ENCODE results near the gene AOPEP. TPM values are rescaled to one million over a fixed set of nuclear protein-coding genes. Genes with fewer than 3 reads are reported as not detected.

Gene AOPEP
- total RNA-seq, 1 experiment from 2014 or later, result 15.0 TPM

DNA sequence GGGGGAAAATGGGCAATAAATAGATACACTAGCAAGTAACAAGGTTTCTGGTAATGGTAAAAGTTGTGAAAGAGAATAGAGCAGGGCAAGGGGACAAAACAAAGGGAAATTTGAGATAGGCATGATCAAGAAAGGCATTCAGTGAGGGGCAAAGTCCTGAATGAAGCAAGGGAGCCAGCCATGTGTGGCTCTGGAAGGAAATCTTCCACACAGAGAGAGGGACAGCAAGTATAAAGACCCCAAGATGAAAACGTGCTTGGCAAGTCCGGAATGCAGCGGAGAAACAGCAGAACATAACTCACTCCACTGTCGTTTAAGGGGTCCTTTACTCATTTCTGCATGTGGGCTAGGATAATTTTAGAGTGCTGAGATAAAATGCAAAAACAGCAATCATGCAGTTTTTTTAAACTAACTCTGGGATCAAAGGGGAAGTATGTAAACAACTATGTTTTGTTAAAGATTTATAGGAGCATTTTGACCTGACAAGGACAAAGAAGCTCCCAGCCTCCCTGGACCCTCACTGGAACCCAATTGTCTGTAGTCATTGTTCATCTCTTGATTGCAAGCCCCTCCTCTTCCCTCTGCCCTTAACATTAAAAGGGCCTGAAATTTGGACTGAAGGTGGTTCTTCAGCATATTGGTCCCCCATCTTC lies 22.9 kb upstream of the AOPEP start:
- H3K27ac Mint-ChIP-seq, result no peak overlapping the region; a peak in 1 of 7 replicates

More for the DNA sequence above, 22.9 kb upstream of the AOPEP start:
- H4K8ac ChIP-seq (replicated peaks; ENCODE audit: insufficient read length, low read depth, low read length), result no peak overlapping the region
- no peaks in the 10 kb centered on the region for H3K27me3 ChIP-seq (ENCODE audit: insufficient read depth, low read length)
- H3K9me3 ChIP-seq (ENCODE audit: control insufficient read depth, low read depth, low read length), result no peaks in the 10 kb centered on the region
- no peak overlapping the region for H2BK12ac ChIP-seq (ENCODE audit: insufficient read length, low read depth, low read length)
- H4K20me1 ChIP-seq (ENCODE audit: control insufficient read depth, insufficient read depth, insufficient read length), result no peaks in the 10 kb centered on the region
- peaks cover 6% of the 10 kb centered on the region for H3K27me3 Mint-ChIP-seq (ENCODE audit: low read depth)
- no peak overlapping the region for H3K4ac ChIP-seq (ENCODE audit: low read depth, low read length)
- H3K18ac ChIP-seq (ENCODE audit: insufficient read length, low read depth, low read length), result no peak overlapping the region
- no peak overlapping the region for H3K27ac ChIP-seq (ENCODE audit: insufficient read length, low read depth, low read length)
- no peak overlapping the region for H2AFZ ChIP-seq (ENCODE audit: low read length)
- H3K4me1 ChIP-seq (ENCODE audit: insufficient read depth, low read length), result no peaks in the 10 kb centered on the region
- no peak overlapping the region for H3T11ph ChIP-seq (ENCODE audit: low read length)
- no peak overlapping the region for H4K5ac ChIP-seq (ENCODE audit: insufficient read length, low read depth, low read length)
- no peak overlapping the region for H2BK20ac ChIP-seq (ENCODE audit: low read depth, low read length, poor library complexity, severe bottlenecking)
- H2BK120ac ChIP-seq (ENCODE audit: low read depth, low read length, poor library complexity, severe bottlenecking), result no peak overlapping the region
- no peak overlapping the region for H3K4me3 Mint-ChIP-seq
- H3K9ac ChIP-seq (ENCODE audit: extremely low read depth, insufficient read length, low read length), result no peak overlapping the region
- H3K56ac ChIP-seq (ENCODE audit: insufficient read length, low read depth, low read length), result no peak overlapping the region
- H3K14ac ChIP-seq (ENCODE audit: insufficient read depth, low read length), result no peak overlapping the region
- DNase-seq, result no peak
- H3K23me2 ChIP-seq (ENCODE audit: insufficient read length, low read depth, low read length, poor library complexity, severe bottlenecking), result no peaks in the 10 kb centered on the region
- no peaks in the 10 kb centered on the region for H3K79me1 ChIP-seq (ENCODE audit: insufficient read depth, low read depth, low read length, poor library complexity, severe bottlenecking)
- no peaks in the 10 kb centered on the region for H3K36me3 Mint-ChIP-seq (ENCODE audit: insufficient read depth in 1 of 3, low read depth in 3 of 3)
- no peaks in the 10 kb centered on the region for H3K9me3 Mint-ChIP-seq
- no peak overlapping the region for H3K4me2 ChIP-seq (ENCODE audit: insufficient read depth, insufficient read length, low read length)
- peaks cover 0 to 8% of the 10 kb centered on the region in 2 experiments; a peak in 1 of 4 replicates for H3K4me1 Mint-ChIP-seq
- no peak overlapping the region for H4K91ac ChIP-seq (ENCODE audit: insufficient read length, low read depth, low read length)
- no peak overlapping the region for H2BK15ac ChIP-seq (ENCODE audit: low read depth, low read length)
- no peak overlapping the region for H2BK5ac ChIP-seq (ENCODE audit: insufficient read length, low read length)
- no peak overlapping the region for H3K23ac ChIP-seq (ENCODE audit: insufficient read length, low read depth, low read length)
- H2AK5ac ChIP-seq (ENCODE audit: insufficient read length, low read length), result no peak overlapping the region
- no peaks in the 10 kb centered on the region for H3K79me2 ChIP-seq (ENCODE audit: insufficient read depth, low read length)
- TF ChIP-seq, protein P1, sequence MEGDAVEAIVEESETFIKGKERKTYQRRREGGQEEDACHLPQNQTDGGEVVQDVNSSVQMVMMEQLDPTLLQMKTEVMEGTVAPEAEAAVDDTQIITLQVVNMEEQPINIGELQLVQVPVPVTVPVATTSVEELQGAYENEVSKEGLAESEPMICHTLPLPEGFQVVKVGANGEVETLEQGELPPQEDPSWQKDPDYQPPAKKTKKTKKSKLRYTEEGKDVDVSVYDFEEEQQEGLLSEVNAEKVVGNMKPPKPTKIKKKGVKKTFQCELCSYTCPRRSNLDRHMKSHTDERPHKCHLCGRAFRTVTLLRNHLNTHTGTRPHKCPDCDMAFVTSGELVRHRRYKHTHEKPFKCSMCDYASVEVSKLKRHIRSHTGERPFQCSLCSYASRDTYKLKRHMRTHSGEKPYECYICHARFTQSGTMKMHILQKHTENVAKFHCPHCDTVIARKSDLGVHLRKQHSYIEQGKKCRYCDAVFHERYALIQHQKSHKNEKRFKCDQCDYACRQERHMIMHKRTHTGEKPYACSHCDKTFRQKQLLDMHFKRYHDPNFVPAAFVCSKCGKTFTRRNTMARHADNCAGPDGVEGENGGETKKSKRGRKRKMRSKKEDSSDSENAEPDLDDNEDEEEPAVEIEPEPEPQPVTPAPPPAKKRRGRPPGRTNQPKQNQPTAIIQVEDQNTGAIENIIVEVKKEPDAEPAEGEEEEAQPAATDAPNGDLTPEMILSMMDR (conservative IDR thresholded peaks at IDR 0.05), result no peak
- no CpG with 5 or more reads among the region's 4 CpGs for WGBS (ENCODE audit: extremely low coverage, insufficient read length, low lambda C conversion rate)
